AG04450 (cell line): ENCODE results near the gene GGN. TPM values are rescaled to one million over a fixed set of nuclear protein-coding genes. Genes with fewer than 3 reads are reported as not detected.
"Not testable (repeated sequence)": the region's sequence is repeated elsewhere in the genome, so short reads cannot be mapped to it uniquely, and the experiment has no call there.

Experiments used
- CTCF ChIA-PET: fragments of 300-600, 350-600 bp; formaldehyde crosslinking; extraction: SDS; loops from one replicate; lab custom pipeline; 2022; ENCODE audit warnings: antibody characterized with exemption, inconsistent platforms; lab: Charles Lee
- POLR2A ChIA-PET: fragments of 350-600 bp; formaldehyde crosslinking; extraction: SDS; loops from one replicate; lab custom pipeline; 2021; ENCODE audit warnings: antibody characterized with exemption, inconsistent platforms; lab: Yijun Ruan, JAX
- DNase-seq: peaks from one replicate; pipeline ENCODE4 v3.0.0-alpha.2; 2011; ENCODE audit warnings: low read depth, low spot score
- H3K27ac ChIP-seq: one replicate; pipeline ENCODE4 v1.5.1; 2012; ENCODE audit warnings: low read depth, low read length, control low read depth
- H3K27me3 ChIP-seq: one replicate; pipeline ENCODE4 v1.6.0; 2012; ENCODE audit warnings: low read length; ENCODE audit not compliant: control insufficient read depth, insufficient read depth
- H3K4me3 ChIP-seq: 2 replicates; pipeline ENCODE4 v1.5.1; 2011; ENCODE audit warnings: mild to moderate bottlenecking, low read depth, low read length, control low read depth
- H3K9me3 ChIP-seq: 2 replicates; pipeline ENCODE4 v1.5.1; 2012; ENCODE audit warnings: low read length; ENCODE audit not compliant: control insufficient read depth, insufficient read depth
- polyA plus RNA-seq: library from polyadenylated mRNA; depleted of rRNA; stranded (reverse); fragments of >200 nt; gene quantifications from 2 replicates; pipeline ENCODE4 v1.2.3, GENCODE V29; 2011
- TF ChIP-seq, protein P1 (sequence below): IDR thresholded peaks from 2 replicates; pipeline ENCODE4 v1.5.1; 2011; ENCODE audit warnings: low read depth, low read length, control low read depth, inconsistent platforms

Gene GGN
- polyA plus RNA-seq, 1 experiment, result 0.15 TPM

DNA sequence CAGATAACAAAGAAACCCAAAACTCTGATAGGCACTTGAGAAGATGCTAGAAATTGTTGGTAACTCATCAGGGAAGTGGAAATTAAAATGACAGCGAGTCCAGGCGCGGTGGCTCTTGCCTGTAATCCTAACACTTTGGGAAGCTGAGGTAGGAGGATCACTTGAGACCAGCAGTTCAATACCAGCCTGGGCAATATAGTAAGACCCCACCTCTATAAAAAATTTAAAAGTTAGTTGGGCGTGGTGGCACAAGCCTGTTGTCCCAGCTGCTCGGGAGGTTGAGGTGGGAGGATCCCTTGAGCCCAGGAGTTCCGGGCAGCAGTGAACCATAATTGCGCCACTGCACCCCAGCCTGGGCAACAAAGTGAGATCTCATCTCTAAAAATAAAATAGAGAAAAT, 43.1 kb upstream of the GGN start:
- no peak overlapping the region for H3K4me3 ChIP-seq
- no peak overlapping the region for H3K27ac ChIP-seq
- ChIA-PET POLR2A (no interaction called here), CTCF (no interaction called here)
- peaks cover 8% of the 10 kb centered on the region for H3K27me3 ChIP-seq
- TF ChIP-seq, protein P1, sequence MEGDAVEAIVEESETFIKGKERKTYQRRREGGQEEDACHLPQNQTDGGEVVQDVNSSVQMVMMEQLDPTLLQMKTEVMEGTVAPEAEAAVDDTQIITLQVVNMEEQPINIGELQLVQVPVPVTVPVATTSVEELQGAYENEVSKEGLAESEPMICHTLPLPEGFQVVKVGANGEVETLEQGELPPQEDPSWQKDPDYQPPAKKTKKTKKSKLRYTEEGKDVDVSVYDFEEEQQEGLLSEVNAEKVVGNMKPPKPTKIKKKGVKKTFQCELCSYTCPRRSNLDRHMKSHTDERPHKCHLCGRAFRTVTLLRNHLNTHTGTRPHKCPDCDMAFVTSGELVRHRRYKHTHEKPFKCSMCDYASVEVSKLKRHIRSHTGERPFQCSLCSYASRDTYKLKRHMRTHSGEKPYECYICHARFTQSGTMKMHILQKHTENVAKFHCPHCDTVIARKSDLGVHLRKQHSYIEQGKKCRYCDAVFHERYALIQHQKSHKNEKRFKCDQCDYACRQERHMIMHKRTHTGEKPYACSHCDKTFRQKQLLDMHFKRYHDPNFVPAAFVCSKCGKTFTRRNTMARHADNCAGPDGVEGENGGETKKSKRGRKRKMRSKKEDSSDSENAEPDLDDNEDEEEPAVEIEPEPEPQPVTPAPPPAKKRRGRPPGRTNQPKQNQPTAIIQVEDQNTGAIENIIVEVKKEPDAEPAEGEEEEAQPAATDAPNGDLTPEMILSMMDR, result no peak
- H3K9me3 ChIP-seq, result no peaks in the 10 kb centered on the region; the same call in 1 of the 2 replicates
- no peak for DNase-seq

DNA sequence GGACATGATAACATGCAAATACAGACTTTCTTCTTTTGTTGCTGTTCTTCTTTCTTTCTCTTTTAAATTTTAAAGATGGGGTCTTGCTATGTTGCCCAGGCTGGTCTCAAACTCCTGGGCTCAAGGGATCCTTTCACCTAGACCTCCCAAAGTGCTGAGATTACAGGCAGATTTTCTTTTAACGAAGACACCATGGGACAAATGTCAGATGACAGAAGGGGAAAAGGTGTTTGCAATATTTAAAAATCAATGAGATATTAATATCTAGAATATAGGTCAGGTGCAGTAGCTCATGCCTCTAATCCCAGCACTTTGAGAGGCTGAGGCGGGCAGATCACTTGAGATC, 42.0 kb upstream of the GGN start:
- ChIA-PET POLR2A (no interaction called here), CTCF (interaction anchor here (0.6 kb wide), 1 partner anchor 68 kb away, joined by 3 read pairs; no protein-coding TSS in a partner anchor)
- Histone ChIP-seq H3K27me3 (peaks cover 8% of the 10 kb centered on the region), H3K9me3 (no peaks in the 10 kb centered on the region; the same call in 1 of the 2 replicates), H3K27ac (no peak overlapping the region), H3K4me3 (no peak overlapping the region)
- TF ChIP-seq, protein P1, result no peak
- no peak for DNase-seq

DNA sequence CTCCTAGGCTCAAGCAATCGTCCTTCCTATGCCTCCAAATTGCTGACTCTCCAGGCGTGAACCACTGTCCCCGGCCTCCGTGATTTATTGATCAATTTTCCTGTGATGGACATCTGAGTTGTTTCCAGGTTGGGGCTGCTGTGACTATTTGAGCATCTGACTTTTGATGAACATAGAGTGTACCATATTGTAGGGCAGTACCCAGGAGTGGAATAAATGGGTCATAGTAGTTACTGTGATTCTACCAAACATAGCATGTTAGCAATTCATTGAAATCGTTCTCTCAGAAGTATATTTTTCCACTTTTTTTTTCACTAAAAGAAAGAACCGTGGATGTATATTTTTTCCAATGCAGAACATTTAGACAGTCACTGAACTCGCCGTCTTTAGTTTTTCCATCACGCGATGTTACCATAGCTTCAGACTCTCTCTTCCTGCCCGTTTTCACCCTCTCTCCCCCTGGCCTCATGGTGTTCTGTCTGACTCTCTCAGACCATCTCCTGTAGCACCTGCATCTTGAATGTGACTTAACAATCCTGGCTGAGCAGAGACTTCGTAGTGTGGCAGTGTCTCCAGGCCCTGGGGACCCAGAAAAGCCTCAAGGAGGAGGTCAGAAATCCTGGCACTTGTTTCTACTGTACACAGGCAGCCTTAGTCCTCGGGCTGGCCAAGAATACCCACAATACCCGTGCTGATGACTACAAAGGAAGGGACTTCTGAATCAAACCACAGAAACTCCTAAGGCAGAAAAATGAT, 41.4 kb upstream of the GGN start:
- POLR2A ChIA-PET, result no interaction called here
- CTCF ChIA-PET, result no interaction called here
- Histone ChIP-seq H3K27ac (no peak overlapping the region), H3K27me3 (peaks cover 3% of the 10 kb centered on the region), H3K4me3 (no peak overlapping the region), H3K9me3 (no peaks in the 10 kb centered on the region; the same call in 1 of the 2 replicates)
- TF ChIP-seq, protein P1, result no peak
- no peak for DNase-seq

DNA sequence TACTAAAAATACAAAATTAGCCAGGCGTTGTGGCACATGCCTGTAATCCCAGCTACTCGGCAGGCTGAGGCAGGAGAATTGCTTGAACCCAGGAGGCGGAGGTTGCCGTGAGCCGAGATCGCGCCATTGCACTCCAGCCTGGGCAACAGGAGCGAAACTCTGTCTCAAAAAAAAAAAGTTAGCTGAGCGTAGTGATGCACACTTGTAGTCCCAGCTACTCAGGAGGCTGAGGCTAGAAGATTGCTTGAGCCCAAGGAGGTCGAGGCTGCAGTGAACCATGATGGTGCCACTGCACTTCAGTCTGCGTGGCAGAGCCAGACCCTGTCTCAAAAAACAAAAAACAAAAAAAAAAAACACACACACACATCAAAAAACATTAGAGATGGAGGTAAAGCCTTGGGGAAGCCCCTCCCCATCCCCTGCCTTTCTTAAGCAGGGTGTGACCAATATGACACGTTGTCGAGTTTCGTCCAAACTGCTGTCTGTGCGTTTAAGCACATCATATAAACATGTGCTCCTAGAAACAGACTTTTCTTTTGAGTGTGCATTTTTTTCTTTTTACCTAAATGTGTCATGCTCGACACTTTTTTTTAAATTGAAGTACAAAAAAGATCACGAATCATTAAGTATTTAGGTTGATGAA, 39.3 kb upstream of the GGN start:
- H3K27ac ChIP-seq, H3K4me3 ChIP-seq, POLR2A ChIA-PET, H3K27me3 ChIP-seq, DNase-seq, H3K9me3 ChIP-seq, CTCF ChIA-PET: not testable (repeated sequence)

DNA sequence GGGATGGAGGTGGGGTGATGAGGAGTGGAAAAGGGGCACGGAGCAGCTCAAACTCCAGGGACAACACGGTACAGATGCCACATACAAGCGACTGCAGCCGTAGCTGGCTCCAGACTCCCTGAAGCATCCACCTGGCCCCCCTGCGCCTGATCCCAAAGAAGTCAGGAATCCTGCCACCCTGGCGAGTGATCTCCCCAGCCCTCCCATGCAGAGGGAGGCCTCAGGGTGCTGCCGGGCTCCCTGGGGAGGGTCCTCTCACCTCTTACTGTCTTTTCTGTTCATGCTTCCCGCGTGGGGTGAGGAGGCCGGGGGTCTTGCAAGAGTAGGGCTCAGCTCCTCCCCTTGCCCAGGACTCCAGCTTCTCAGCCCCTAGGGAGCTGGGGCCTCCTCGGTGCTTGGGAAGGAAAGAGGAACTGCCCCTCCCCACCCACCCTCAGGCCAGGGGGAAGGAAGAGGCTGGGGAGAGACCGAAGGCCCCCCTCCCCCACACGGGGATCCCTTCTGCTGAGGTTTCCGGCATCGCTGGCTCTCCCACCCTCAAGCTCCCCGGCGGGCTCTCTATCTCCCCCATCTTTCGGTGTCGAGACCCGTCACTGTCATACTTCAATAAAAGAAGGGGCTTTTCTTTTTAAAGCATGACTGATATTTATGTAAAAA, 38.1 kb upstream of the GGN start, which contains the start of gene RASGRP4:
RASGRP4 (minus strand) TSS at position 410 of the 657 bp plus-strand sequence; CDS start at position 282, 128 bp downstream.
- POLR2A ChIA-PET, result no interaction called here
- no peak within 1 kb of the TSS for H3K4me3 ChIP-seq
- CTCF ChIA-PET, result interaction anchor here (0.9 kb wide), 1 partner anchor 23 kb away, joined by 5 read pairs; the partner anchor contains the start of gene FAM98C
- TF ChIP-seq, protein P1, result no peak
- no peak for DNase-seq
- H3K27ac ChIP-seq, result peak within 1 kb of the TSS; percentile 11
- peaks cover 4% of the 10 kb centered on the region for H3K27me3 ChIP-seq
- no peaks in the 10 kb centered on the region; the same call in 1 of the 2 replicates for H3K9me3 ChIP-seq
